ENCODE data around the gene PCBP4.

PCBP4 gene

GRCh38 chr3:51954713-51955112 is 12.5 kb downstream of the PCBP4 start:
- no peak for DNase-seq (ENCODE audit: low spot score)
- H3K4me3 ChIP-seq: no peak overlapping the region

GRCh38 chr3:51954105-51954504 is 13.1 kb downstream of the PCBP4 start:
- Histone ChIP-seq H3K27ac (no peak overlapping the region), H3K4me3 (no peak overlapping the region)
- no peak for TF ChIP-seq CTCF (IDR thresholded peaks at IDR 0.05)
- DNase-seq (ENCODE audit: low spot score): no peak

More at GRCh38 chr3:51954713-51955112, 12.5 kb downstream of the PCBP4 start:
- TF ChIP-seq CTCF (IDR thresholded peaks at IDR 0.05): no peak
- H3K27ac ChIP-seq: no peak overlapping the region

- no peak for DNase-seq (ENCODE audit: low spot score)
- Histone ChIP-seq H3K27ac (no peak overlapping the region), H3K4me3 (no peak overlapping the region)
- no peak for TF ChIP-seq CTCF (IDR thresholded peaks at IDR 0.05)
Observed at GRCh38 chr3:51953445-51953844, 13.8 kb downstream of the PCBP4 start.

GRCh38 chr3:51950899-51951298 is 16.4 kb downstream of the PCBP4 start:
- no peak for DNase-seq (ENCODE audit: low spot score)
- no peak for TF ChIP-seq CTCF (IDR thresholded peaks at IDR 0.05)
- no peak overlapping the region for H3K27ac ChIP-seq
- no peak overlapping the region for H3K4me3 ChIP-seq

- no peak overlapping the region for H3K27ac ChIP-seq
- no peak for DNase-seq (ENCODE audit: low spot score)
- TF ChIP-seq CTCF (IDR thresholded peaks at IDR 0.05): no peak
- H3K4me3 ChIP-seq: no peak overlapping the region
Observed at GRCh38 chr3:51949121-51949520, 18.1 kb downstream of the PCBP4 start.

GRCh38 chr3:51948016-51948580 is 19.2 kb downstream of the PCBP4 start:
- Histone ChIP-seq H3K27ac (no peak overlapping the region), H3K4me3 (no peak overlapping the region)
- no peak for TF ChIP-seq CTCF (IDR thresholded peaks at IDR 0.05)
- DNase-seq (ENCODE audit: low spot score): no peak

GRCh38 chr3:51947215-51947900 is 19.9 kb downstream of the PCBP4 start:
- no peak overlapping the region for H3K27ac ChIP-seq
- H3K4me3 ChIP-seq: no peak overlapping the region
- no peak for DNase-seq (ENCODE audit: low spot score)
- no peak for TF ChIP-seq CTCF (IDR thresholded peaks at IDR 0.05)

Measured in coronary artery (tissue), 2 donors.